Duodenal mucosa (tissue), 2 donors: Measurements from ENCODE around the gene KDM4E.

ENCODE experiments used
- H3K27ac ChIP-seq: one replicate; pipeline ENCODE4 v1.7.0; 2013; ENCODE audit warnings: low read depth, low read length
- H3K27me3 ChIP-seq, 2 donors: one replicate each; pipeline ENCODE4 v1.7.0; 2013; ENCODE audit warnings: low read length in 2 of 2, control low read depth in 1 of 2; ENCODE audit not compliant: insufficient read depth in 2 of 2, control insufficient read depth in 1 of 2
- H3K36me3 ChIP-seq, 2 donors: one replicate each; pipeline ENCODE4 v1.7.0; 2013; ENCODE audit warnings: low read length in 2 of 2, control low read depth in 1 of 2; ENCODE audit not compliant: insufficient read depth in 2 of 2, control insufficient read depth in 1 of 2
- H3K4me1 ChIP-seq, 2 donors: one replicate each; pipeline ENCODE4 v1.7.0; 2013; ENCODE audit warnings: low read length in 2 of 2, control low read depth in 1 of 2; ENCODE audit not compliant: insufficient read depth in 2 of 2, control insufficient read depth in 1 of 2
- H3K4me3 ChIP-seq, 2 donors: one replicate each; pipeline ENCODE4 v1.7.0; 2013; ENCODE audit warnings: low read length in 2 of 2, low read depth in 1 of 2
- H3K9ac ChIP-seq, 2 donors: one replicate each; pipeline ENCODE4 v1.7.0; 2013; ENCODE audit warnings: low read length in 2 of 2, low read depth in 1 of 2
- H3K9me3 ChIP-seq, 2 donors: one replicate each; pipeline ENCODE4 v1.7.0; 2013; ENCODE audit warnings: low read length in 2 of 2, control low read depth in 1 of 2; ENCODE audit not compliant: control insufficient read depth in 1 of 2

KDM4E gene

GRCh38 chr11:95066716-95067038 is 41.6 kb downstream of the KDM4E start, which contains the start of gene SRSF8:
SRSF8 (plus strand) TSS chr11:95066919; CDS start chr11:95067227, 308 bp downstream.
- Histone ChIP-seq H3K36me3 (no peaks in the 10 kb centered on the region), H3K4me1 (peaks cover 6 to 14% of the 10 kb centered on the region in 2 donors), H3K4me3 (peak within 1 kb of the TSS; percentile 92 to 93), H3K27me3 (no peaks in the 10 kb centered on the region), H3K9ac (peak within 1 kb of the TSS; percentile 95 to 98), H3K27ac (peak within 1 kb of the TSS; percentile 96), H3K9me3 (no peaks in the 10 kb centered on the region)

- Histone ChIP-seq H3K36me3 (no peaks in the 10 kb centered on the region), H3K4me3 (peak overlapping the region; percentile 92 to 93), H3K27ac (peak overlapping the region; percentile 96), H3K4me1 (peaks cover 6 to 14% of the 10 kb centered on the region in 2 donors), H3K27me3 (no peaks in the 10 kb centered on the region), H3K9me3 (no peaks in the 10 kb centered on the region), H3K9ac (peak overlapping the region; percentile 95 to 98)
Observed at GRCh38 chr11:95067039-95067840, 42.2 kb downstream of the KDM4E start.

- peak overlapping the region; percentile 95 to 98 for H3K9ac ChIP-seq
- no peaks in the 10 kb centered on the region for H3K9me3 ChIP-seq
- peak overlapping the region; percentile 96 for H3K27ac ChIP-seq
- no peaks in the 10 kb centered on the region for H3K27me3 ChIP-seq
- no peaks in the 10 kb centered on the region for H3K36me3 ChIP-seq
- peaks cover 6 to 14% of the 10 kb centered on the region in 2 donors for H3K4me1 ChIP-seq
- peak overlapping the region; percentile 92 to 93 for H3K4me3 ChIP-seq
Observed at GRCh38 chr11:95067841-95068219, 42.8 kb downstream of the KDM4E start.

GRCh38 chr11:95068549-95068948 is 43.5 kb downstream of the KDM4E start:
- no peaks in the 10 kb centered on the region for H3K9me3 ChIP-seq
- H3K36me3 ChIP-seq: no peaks in the 10 kb centered on the region
- H3K9ac ChIP-seq: peak overlapping the region; percentile 95 to 98
- no peaks in the 10 kb centered on the region for H3K27me3 ChIP-seq
- H3K4me1 ChIP-seq: peaks cover 6 to 14% of the 10 kb centered on the region in 2 donors
- H3K27ac ChIP-seq: peak overlapping the region; percentile 96
- H3K4me3 ChIP-seq: peak overlapping the region; percentile 92 to 93

- H3K4me3 ChIP-seq: no peak overlapping the region
- no peaks in the 10 kb centered on the region for H3K27me3 ChIP-seq
- H3K36me3 ChIP-seq: no peaks in the 10 kb centered on the region
- H3K9ac ChIP-seq: no peak overlapping the region
- H3K27ac ChIP-seq: no peak overlapping the region
- peaks cover 16 to 28% of the 10 kb centered on the region in 2 donors for H3K4me1 ChIP-seq
- no peaks in the 10 kb centered on the region for H3K9me3 ChIP-seq
Observed at GRCh38 chr11:95070471-95070870, 45.4 kb downstream of the KDM4E start.

- H3K9me3 ChIP-seq: no peaks in the 10 kb centered on the region
- H3K4me1 ChIP-seq: peaks cover 18 to 29% of the 10 kb centered on the region in 2 donors
- H3K9ac ChIP-seq: no peak overlapping the region
- H3K27ac ChIP-seq: no peak overlapping the region
- H3K4me3 ChIP-seq: no peak overlapping the region
- no peaks in the 10 kb centered on the region for H3K27me3 ChIP-seq
- H3K36me3 ChIP-seq: no peaks in the 10 kb centered on the region
Observed at GRCh38 chr11:95072948-95073347, 47.9 kb downstream of the KDM4E start.

GRCh38 chr11:95074792-95075563 is 49.9 kb downstream of the KDM4E start:
- H3K36me3 ChIP-seq: no peaks in the 10 kb centered on the region
- peaks cover 12 to 23% of the 10 kb centered on the region in 2 donors for H3K4me1 ChIP-seq
- no peak overlapping the region for H3K4me3 ChIP-seq
- H3K9ac ChIP-seq: no peak overlapping the region
- H3K27ac ChIP-seq: no peak overlapping the region
- no peaks in the 10 kb centered on the region for H3K27me3 ChIP-seq
- H3K9me3 ChIP-seq: no peaks in the 10 kb centered on the region

GRCh38 chr11:95076416-95076815 is 51.4 kb downstream of the KDM4E start:
- Histone ChIP-seq H3K27me3 (no peaks in the 10 kb centered on the region), H3K9ac (no peak overlapping the region), H3K27ac (no peak overlapping the region), H3K4me3 (no peak overlapping the region), H3K9me3 (no peaks in the 10 kb centered on the region), H3K36me3 (no peaks in the 10 kb centered on the region), H3K4me1 (peaks cover 12 to 17% of the 10 kb centered on the region in 2 donors)

- H3K4me3 ChIP-seq: no peak overlapping the region
- no peaks in the 10 kb centered on the region for H3K9me3 ChIP-seq
- H3K9ac ChIP-seq: no peak overlapping the region
- H3K36me3 ChIP-seq: no peaks in the 10 kb centered on the region
- no peak overlapping the region for H3K27ac ChIP-seq
- no peaks in the 10 kb centered on the region for H3K27me3 ChIP-seq
- peaks cover 12 to 17% of the 10 kb centered on the region in 2 donors for H3K4me1 ChIP-seq
Observed at GRCh38 chr11:95076981-95077380, 51.9 kb downstream of the KDM4E start.
